HEK293 (cell line): Measurements from ENCODE around the gene RBM42.

Source experiments
- CTCF ChIA-PET: fragments of 350-600 bp; formaldehyde crosslinking; extraction: SDS; loops from one replicate; lab custom pipeline; 2021; ENCODE audit warnings: antibody characterized with exemption; lab: Yijun Ruan, JAX
- POLR2A ChIA-PET: fragments of 300-600 bp; formaldehyde crosslinking; extraction: SDS; loops from one replicate; lab custom pipeline; 2020; ENCODE audit warnings: antibody characterized with exemption, inconsistent platforms; lab: Yijun Ruan, JAX
- H3K27ac ChIP-seq: fragments of 200-500 bp; sonication (Bioruptor generic); 2 replicates; pipeline ENCODE4 v1.5.1; 2014; ENCODE audit warnings: low read depth, low read length, control low read depth, inconsistent platforms; ENCODE audit errors: extremely low read depth
- H3K36me3 ChIP-seq, 2 experiments: fragments of 200-500 bp in 1 of 2; sonication (Bioruptor generic) in 1 of 2; 1 replicate in 1 of 2; 2 replicates in 1 of 2; pipeline ENCODE4 v1.5.1; 2014 to 2017; ENCODE audit warnings: inconsistent platforms in 2 of 2, low read length in 2 of 2; ENCODE audit not compliant: control insufficient read depth in 2 of 2, insufficient read depth in 1 of 2
- H3K4me1 ChIP-seq: fragments of 200-500 bp; sonication (Bioruptor generic); 2 replicates; pipeline ENCODE4 v1.5.1; 2014; ENCODE audit warnings: mild to moderate bottlenecking, low read length, inconsistent platforms; ENCODE audit not compliant: control insufficient read depth, insufficient read depth
- H3K4me3 ChIP-seq: 2 replicates; pipeline ENCODE4 v1.5.1; 2011; ENCODE audit warnings: low read depth, mild to moderate bottlenecking, control low read depth, low read length, moderate library complexity
- H3K9me3 ChIP-seq: fragments of 200-500 bp; sonication (Bioruptor generic); 2 replicates; pipeline ENCODE4 v1.5.1; 2014; ENCODE audit warnings: low read depth, low read length, inconsistent platforms; ENCODE audit not compliant: control insufficient read depth, insufficient read depth
- BCL11A ChIP-seq: fragments of 450-650 bp; formaldehyde crosslinking; IDR thresholded peaks from 2 replicates; pipeline ENCODE4 v1.5.1; 2016; ENCODE audit warnings: low read depth, missing biosample characterization, missing genetic modification characterization
- HOXD13 ChIP-seq: sonication (generic); formaldehyde crosslinking; IDR thresholded peaks from 2 replicates; pipeline ENCODE4 v1.8.0; 2022; ENCODE audit warnings: missing genetic modification reagents, borderline replicate concordance
- SETDB1 ChIP-seq: IDR thresholded peaks from one replicate; pipeline ENCODE4 v1.6.1; 2017; ENCODE audit warnings: mild to moderate bottlenecking, low read length, moderate library complexity, mixed read lengths; ENCODE audit not compliant: insufficient read length
- SP2 ChIP-seq: fragments of 450-650 bp; formaldehyde crosslinking; IDR thresholded peaks from 2 replicates; pipeline ENCODE4 v1.5.1; 2016; ENCODE audit warnings: missing biosample characterization, missing genetic modification characterization
- ZBTB1 ChIP-seq: fragments of 450-650 bp; formaldehyde crosslinking; IDR thresholded peaks from 2 replicates; pipeline ENCODE4 v1.5.1; 2016; ENCODE audit warnings: missing biosample characterization, missing genetic modification characterization
- ZFP41 ChIP-seq: fragments of 450-650 bp; formaldehyde crosslinking; IDR thresholded peaks from 2 replicates; pipeline ENCODE4 v1.5.1; 2016; ENCODE audit warnings: missing biosample characterization, missing genetic modification characterization, borderline replicate concordance
- ZNF121 ChIP-seq: fragments of 450-650 bp; formaldehyde crosslinking; IDR thresholded peaks from 2 replicates; pipeline ENCODE4 v1.5.1; 2016; ENCODE audit warnings: missing biosample characterization, missing genetic modification characterization
- ZNF146 ChIP-seq: fragments of 450-650 bp; formaldehyde crosslinking; IDR thresholded peaks from 2 replicates; pipeline ENCODE4 v1.5.1; 2016; ENCODE audit warnings: missing biosample characterization, missing genetic modification characterization
- ZNF266 ChIP-seq: fragments of 450-650 bp; formaldehyde crosslinking; IDR thresholded peaks from 2 replicates; pipeline ENCODE4 v1.5.1; 2016; ENCODE audit warnings: missing biosample characterization, missing genetic modification characterization, low read depth
- ZNF274 ChIP-seq, 2 experiments: fragments of 200-500 bp in 1 of 2; fragments of 450-650 bp in 1 of 2; sonication (Bioruptor generic) in 1 of 2; formaldehyde crosslinking in 1 of 2; IDR thresholded peaks; 2 replicates each; pipeline versions ENCODE4 v1.5.1 to v1.6.1; 2014 to 2016; ENCODE audit warnings: borderline replicate concordance in 1 of 2, inconsistent platforms in 1 of 2, low read length in 1 of 2, missing biosample characterization in 1 of 2, missing genetic modification characterization in 1 of 2
- ZNF311 ChIP-seq: fragments of 450-650 bp; formaldehyde crosslinking; IDR thresholded peaks from 2 replicates; pipeline ENCODE4 v1.5.1; 2017; ENCODE audit warnings: missing biosample characterization, missing genetic modification characterization, borderline replicate concordance
- ZNF324 ChIP-seq: fragments of 450-650 bp; formaldehyde crosslinking; IDR thresholded peaks from 2 replicates; pipeline ENCODE4 v1.5.1; 2016; ENCODE audit warnings: missing biosample characterization, missing genetic modification characterization
- ZNF37A ChIP-seq: fragments of 450-650 bp; IDR thresholded peaks from 2 replicates; pipeline ENCODE4 v1.5.1; 2018; ENCODE audit warnings: missing biosample characterization, missing genetic modification characterization
- ZNF449 ChIP-seq: fragments of 450-650 bp; formaldehyde crosslinking; IDR thresholded peaks from 2 replicates; pipeline ENCODE4 v1.5.1; 2017; ENCODE audit warnings: missing biosample characterization, mild to moderate bottlenecking, missing genetic modification characterization, moderate library complexity
- ZNF530 ChIP-seq: fragments of 450-650 bp; formaldehyde crosslinking; IDR thresholded peaks from 2 replicates; pipeline ENCODE4 v1.5.1; 2016; ENCODE audit warnings: low read depth, missing biosample characterization, missing genetic modification characterization
- ZNF549 ChIP-seq: fragments of 450-650 bp; IDR thresholded peaks from 2 replicates; pipeline ENCODE4 v1.5.1; 2018; ENCODE audit warnings: missing biosample characterization, missing genetic modification characterization, mild to moderate bottlenecking, inconsistent platforms, moderate library complexity
- ZNF558 ChIP-seq: fragments of 450-650 bp; formaldehyde crosslinking; IDR thresholded peaks from 2 replicates; pipeline ENCODE4 v1.5.1; 2016; ENCODE audit warnings: missing biosample characterization, missing genetic modification characterization
- ZNF629 ChIP-seq: fragments of 450-650 bp; formaldehyde crosslinking; IDR thresholded peaks from 2 replicates; pipeline ENCODE4 v1.5.1; 2017; ENCODE audit warnings: missing biosample characterization, missing genetic modification characterization
- ZNF639 ChIP-seq: fragments of 450-650 bp; formaldehyde crosslinking; IDR thresholded peaks from 2 replicates; pipeline ENCODE4 v1.5.1; 2016; ENCODE audit warnings: missing biosample characterization, missing genetic modification characterization
- ZNF76 ChIP-seq: fragments of 450-650 bp; formaldehyde crosslinking; IDR thresholded peaks from 2 replicates; pipeline ENCODE4; 2016; ENCODE audit warnings: low read depth, missing biosample characterization, missing genetic modification characterization, borderline replicate concordance
- ZNF776 ChIP-seq: fragments of 450-650 bp; formaldehyde crosslinking; IDR thresholded peaks from 2 replicates; pipeline ENCODE4 v1.5.0; 2017; ENCODE audit warnings: missing biosample characterization, missing genetic modification characterization, borderline replicate concordance
- ZNF777 ChIP-seq: fragments of 450-650 bp; formaldehyde crosslinking; IDR thresholded peaks from 2 replicates; pipeline ENCODE4 v1.5.1; 2017; ENCODE audit warnings: missing biosample characterization, missing genetic modification characterization, borderline replicate concordance
- ZNF843 ChIP-seq: fragments of 450-650 bp; formaldehyde crosslinking; IDR thresholded peaks from 2 replicates; pipeline ENCODE4 v1.5.1; 2016; ENCODE audit warnings: missing biosample characterization, missing genetic modification characterization
- ZSCAN23 ChIP-seq: fragments of 450-650 bp; formaldehyde crosslinking; IDR thresholded peaks from 2 replicates; pipeline ENCODE4 v1.5.1; 2016; ENCODE audit warnings: missing biosample characterization, missing genetic modification characterization

The RBM42 gene

GRCh38 chr19:35620001-35620400 lies 8.8 kb upstream of the RBM42 start:
- TF ChIP-seq HOXD13 (CRISPR knock-in tag) (no peak), ZNF274 (IDR thresholded peaks at IDR 0.05; ENCODE audit: low read length) (no peak), ZNF274 (tag by site-specific recombination; IDR thresholded peaks at IDR 0.05; ENCODE audit: borderline replicate concordance) (no peak), ZNF449 (tag by site-specific recombination) (no peak), ZNF776 (tag by site-specific recombination) (no peak), ZNF311 (tag by site-specific recombination) (no peak), ZNF37A (no peak), SETDB1 (no peak), ZNF266 (no peak), ZNF76 (tag by site-specific recombination) (no peak), BCL11A (no peak)
- H3K4me1 ChIP-seq, result no peaks in the 10 kb centered on the region
- H3K36me3 ChIP-seq, result peaks cover 86 to 97% of the 10 kb centered on the region in 2 experiments
- ChIA-PET POLR2A (interaction anchor here (0.6 to 2.1 kb wide), 4 partner anchors 8 to 267 kb away, joined by 3 to 5 read pairs (median 4); partner anchors contain the start of genes COX6B1 and RBM42), CTCF (interaction anchor here (0.6 to 1.5 kb wide), 3 partner anchors 64 to 83 kb away, joined by 3 to 7 read pairs (median 4); no protein-coding TSS in a partner anchor)
- H3K9me3 ChIP-seq, result no peaks in the 10 kb centered on the region
- no peak overlapping the region for H3K4me3 ChIP-seq
- 0 out of 2 replicates have a peak overlapping the region, but pooled peaks have one; percentile 4 for H3K27ac ChIP-seq

DNA sequence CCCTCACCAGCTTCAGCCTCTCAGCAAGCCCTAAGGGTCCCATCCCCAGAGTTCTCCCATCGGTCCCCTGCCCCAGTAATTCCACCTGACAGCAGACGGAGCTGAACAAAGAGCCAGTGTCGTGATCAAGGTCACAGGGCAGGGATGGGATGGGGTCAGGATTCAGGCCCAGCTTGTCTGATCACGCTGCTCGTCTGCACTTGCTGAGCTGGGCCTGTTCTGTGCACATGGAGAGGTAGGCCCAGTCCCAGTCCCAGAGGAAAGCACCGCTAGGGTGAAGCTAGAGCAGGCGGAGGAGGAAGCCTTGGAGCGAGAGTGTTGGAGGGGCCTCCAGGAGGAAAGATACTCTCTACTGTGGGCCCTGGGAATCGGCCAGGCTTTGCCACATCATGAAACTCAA lies 7.1 kb upstream of the RBM42 start:
- no peaks in the 10 kb centered on the region for H3K9me3 ChIP-seq
- TF ChIP-seq ZNF121 (tag by site-specific recombination) (no peak), ZNF549 (tag by site-specific recombination) (no peak), ZFP41 (tag by site-specific recombination) (no peak), ZSCAN23 (no peak), ZNF558 (tag by site-specific recombination) (no peak), ZNF324 (tag by site-specific recombination) (no peak), ZNF639 (tag by site-specific recombination) (no peak), ZBTB1 (tag by site-specific recombination) (no peak), ZNF146 (tag by site-specific recombination) (no peak), SP2 (tag by site-specific recombination) (no peak), ZNF530 (no peak), ZNF777 (tag by site-specific recombination) (no peak), ZNF843 (tag by site-specific recombination) (no peak), ZNF629 (tag by site-specific recombination) (no peak)
- H3K4me1 ChIP-seq, result no peaks in the 10 kb centered on the region
- H3K27ac ChIP-seq, result no peak overlapping the region
- CTCF ChIA-PET, result interaction anchor here (0.7 kb wide), 1 partner anchor 269 kb away, joined by 3 read pairs; no protein-coding TSS in a partner anchor
- POLR2A ChIA-PET, result interaction anchor here (4.1 kb wide), 1 partner anchor 10 kb away, joined by 25 read pairs; the partner anchor contains the start of gene HAUS5
- peaks cover 69 to 97% of the 10 kb centered on the region in 2 experiments for H3K36me3 ChIP-seq
- H3K4me3 ChIP-seq, result no peak overlapping the region
